Neural progenitor cell (in vitro differentiated cells): ENCODE measurements around the gene RPS16.

Experiments used
- EZH2 ChIP-seq: fragments of 200-600 bp; sonication (generic); IDR thresholded peaks from 2 replicates; pipeline ENCODE4 v1.6.1; 2017; ENCODE audit warnings: antibody characterized with exemption, mild to moderate bottlenecking, moderate library complexity
- EZH2phosphoT487 ChIP-seq: fragments of 200-600 bp; sonication (generic); IDR thresholded peaks from 2 replicates; pipeline ENCODE4 v1.6.1; 2017; ENCODE audit warnings: antibody characterized with exemption
- TF ChIP-seq, protein P1 (sequence below): fragments of 200-600 bp; sonication (generic); IDR thresholded peaks from 2 replicates; pipeline ENCODE4 v1.5.1; 2017; ENCODE audit warnings: antibody characterized with exemption, mild to moderate bottlenecking

DNA sequence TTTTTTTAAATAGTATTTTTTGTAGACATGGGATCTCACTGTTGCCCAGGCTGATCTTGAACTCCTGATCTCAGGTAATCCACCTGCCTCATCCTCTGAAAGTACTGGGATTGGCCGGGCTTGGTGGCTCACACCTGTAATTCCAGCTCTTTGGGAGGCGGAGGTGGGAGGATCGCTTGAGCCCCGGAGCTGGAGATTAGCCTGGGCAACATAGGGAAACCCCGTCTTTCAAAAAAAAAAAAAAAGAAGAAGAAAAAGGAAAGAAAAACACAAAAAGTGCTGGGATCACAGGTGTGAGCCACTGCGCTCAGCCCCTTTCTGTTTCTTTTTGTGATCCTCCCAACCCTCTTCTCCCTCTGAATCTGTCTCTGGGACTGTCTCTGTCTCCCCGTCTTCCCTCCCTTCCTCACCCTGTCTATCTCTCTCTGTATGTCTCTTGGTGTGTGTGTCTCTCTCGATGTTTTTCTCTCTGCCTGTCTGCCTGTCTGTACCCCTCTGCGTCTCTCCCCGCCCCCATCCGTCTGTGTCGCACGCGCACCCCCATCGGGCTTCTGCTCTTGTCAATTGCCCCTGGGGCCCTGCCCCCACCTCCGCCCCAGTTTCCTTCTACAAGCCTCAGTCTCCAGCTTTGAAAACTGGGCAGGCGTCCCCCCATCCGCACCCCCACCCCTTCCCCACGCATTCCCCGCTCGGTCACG, 29.6 kb downstream of the RPS16 start:
- TF ChIP-seq, protein P1, sequence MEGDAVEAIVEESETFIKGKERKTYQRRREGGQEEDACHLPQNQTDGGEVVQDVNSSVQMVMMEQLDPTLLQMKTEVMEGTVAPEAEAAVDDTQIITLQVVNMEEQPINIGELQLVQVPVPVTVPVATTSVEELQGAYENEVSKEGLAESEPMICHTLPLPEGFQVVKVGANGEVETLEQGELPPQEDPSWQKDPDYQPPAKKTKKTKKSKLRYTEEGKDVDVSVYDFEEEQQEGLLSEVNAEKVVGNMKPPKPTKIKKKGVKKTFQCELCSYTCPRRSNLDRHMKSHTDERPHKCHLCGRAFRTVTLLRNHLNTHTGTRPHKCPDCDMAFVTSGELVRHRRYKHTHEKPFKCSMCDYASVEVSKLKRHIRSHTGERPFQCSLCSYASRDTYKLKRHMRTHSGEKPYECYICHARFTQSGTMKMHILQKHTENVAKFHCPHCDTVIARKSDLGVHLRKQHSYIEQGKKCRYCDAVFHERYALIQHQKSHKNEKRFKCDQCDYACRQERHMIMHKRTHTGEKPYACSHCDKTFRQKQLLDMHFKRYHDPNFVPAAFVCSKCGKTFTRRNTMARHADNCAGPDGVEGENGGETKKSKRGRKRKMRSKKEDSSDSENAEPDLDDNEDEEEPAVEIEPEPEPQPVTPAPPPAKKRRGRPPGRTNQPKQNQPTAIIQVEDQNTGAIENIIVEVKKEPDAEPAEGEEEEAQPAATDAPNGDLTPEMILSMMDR: no peak
- TF ChIP-seq EZH2 (no peak), EZH2phosphoT487 (no peak)
